ENCODE measurements around the gene ARRDC5.

- no peak for TF ChIP-seq ATF2 (IDR thresholded peaks at IDR 0.05; ENCODE audit: low read length)
- TF ChIP-seq CTCF (IDR thresholded peaks at IDR 0.05; ENCODE audit: control extremely low read depth in 1 of 3, insufficient read depth in 1 of 3, low read depth in 1 of 3, low read length in 3 of 3): no peak
- no peak for TF ChIP-seq ZNF274 (IDR thresholded peaks at IDR 0.05; ENCODE audit: borderline replicate concordance, extremely low read depth, low read length)
- no peak for TF ChIP-seq TAF1 (IDR thresholded peaks at IDR 0.05; ENCODE audit: low read depth, low read length)
- TF ChIP-seq POLR2A (IDR thresholded peaks at IDR 0.05; ENCODE audit: control extremely low read depth in 1 of 2, low read depth in 2 of 2, low read length in 2 of 2): no peak
These were observed 41.5 kb downstream of the ARRDC5 start for GRCh38 chr19:4861147-4861546.

All from H1 (cell line).